ENCODE data around the gene EEPD1. TPM values are rescaled to one million over a fixed set of nuclear protein-coding genes. Genes with fewer than 3 reads are reported as not detected.

Gene EEPD1
- total and polyA plus RNA-seq, 9 donors: 5.6 to 16.6 (median 11.5) TPM

GRCh38 chr7:36186359-36187121 lies 33.5 kb downstream of the EEPD1 start:
- Histone ChIP-seq H3K9me3 (no peaks in the 10 kb centered on the region), H3K36me3 (no peaks in the 10 kb centered on the region), H3K27ac (no peak overlapping the region), H3K27me3 (no peaks in the 10 kb centered on the region), H3K4me1 (ENCODE audit: insufficient read depth) (no peaks in the 10 kb centered on the region), H3K4me3 (no peak overlapping the region)
- WGBS, 3 donors: 50 to 74% (median 64%) methylated on average over 6 of the region's 6 CpGs
- TF ChIP-seq POLR2A (IDR thresholded peaks at IDR 0.05) (no peak), CTCF (IDR thresholded peaks at IDR 0.05) (no peak), EP300 (IDR thresholded peaks at IDR 0.05) (no peak)
- DNase-seq: no peak
- intact Hi-C loops (cut with DNase I): no loop called here

DNA sequence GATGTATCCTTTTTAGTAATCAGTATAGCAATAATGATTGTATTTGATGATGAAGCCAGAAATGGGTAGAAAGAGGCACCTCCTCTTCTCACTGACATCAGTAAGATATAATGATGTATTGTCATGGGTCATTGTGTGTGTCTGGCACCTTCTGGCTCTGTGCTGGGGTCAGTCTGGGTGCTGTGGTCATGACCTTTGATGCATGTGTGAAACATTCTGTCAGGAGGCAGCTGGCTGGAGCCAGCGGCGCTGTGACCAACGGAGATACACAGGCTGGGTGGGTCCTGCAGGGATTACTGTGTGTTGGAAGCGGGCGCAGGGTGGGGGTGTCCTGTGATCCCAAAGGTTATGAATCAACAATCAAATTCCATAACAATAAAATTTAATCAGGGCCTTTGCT lies 35.2 kb downstream of the EEPD1 start:
- intact Hi-C loops (cut with DNase I): no loop called here
- H3K27ac ChIP-seq: no peak overlapping the region
- H3K9me3 ChIP-seq: no peaks in the 10 kb centered on the region
- no peak overlapping the region for H3K4me3 ChIP-seq
- no peaks in the 10 kb centered on the region for H3K36me3 ChIP-seq
- no peak for DNase-seq
- WGBS, 3 donors: 94 to 98% (median 94%) methylated on average over 5 of the region's 5 CpGs
- TF ChIP-seq EP300 (IDR thresholded peaks at IDR 0.05): no peak
- TF ChIP-seq POLR2A (IDR thresholded peaks at IDR 0.05): no peak
- TF ChIP-seq CTCF (IDR thresholded peaks at IDR 0.05): no peak
- H3K4me1 ChIP-seq (ENCODE audit: insufficient read depth): peaks cover 6% of the 10 kb centered on the region
- no peaks in the 10 kb centered on the region for H3K27me3 ChIP-seq

GRCh38 chr7:36188906-36189305 lies 35.9 kb downstream of the EEPD1 start:
- DNase-seq: no peak
- 81 to 91% (median 90%) methylated on average over 4 of the region's 4 CpGs for WGBS, 3 donors
- Histone ChIP-seq H3K27ac (no peak overlapping the region), H3K4me3 (no peak overlapping the region), H3K36me3 (no peaks in the 10 kb centered on the region), H3K27me3 (no peaks in the 10 kb centered on the region), H3K9me3 (no peaks in the 10 kb centered on the region), H3K4me1 (ENCODE audit: insufficient read depth) (peaks cover 6% of the 10 kb centered on the region)
- TF ChIP-seq EP300 (IDR thresholded peaks at IDR 0.05) (no peak), POLR2A (IDR thresholded peaks at IDR 0.05) (no peak), CTCF (IDR thresholded peaks at IDR 0.05) (no peak)
- intact Hi-C loops (cut with DNase I): no loop called here

DNA sequence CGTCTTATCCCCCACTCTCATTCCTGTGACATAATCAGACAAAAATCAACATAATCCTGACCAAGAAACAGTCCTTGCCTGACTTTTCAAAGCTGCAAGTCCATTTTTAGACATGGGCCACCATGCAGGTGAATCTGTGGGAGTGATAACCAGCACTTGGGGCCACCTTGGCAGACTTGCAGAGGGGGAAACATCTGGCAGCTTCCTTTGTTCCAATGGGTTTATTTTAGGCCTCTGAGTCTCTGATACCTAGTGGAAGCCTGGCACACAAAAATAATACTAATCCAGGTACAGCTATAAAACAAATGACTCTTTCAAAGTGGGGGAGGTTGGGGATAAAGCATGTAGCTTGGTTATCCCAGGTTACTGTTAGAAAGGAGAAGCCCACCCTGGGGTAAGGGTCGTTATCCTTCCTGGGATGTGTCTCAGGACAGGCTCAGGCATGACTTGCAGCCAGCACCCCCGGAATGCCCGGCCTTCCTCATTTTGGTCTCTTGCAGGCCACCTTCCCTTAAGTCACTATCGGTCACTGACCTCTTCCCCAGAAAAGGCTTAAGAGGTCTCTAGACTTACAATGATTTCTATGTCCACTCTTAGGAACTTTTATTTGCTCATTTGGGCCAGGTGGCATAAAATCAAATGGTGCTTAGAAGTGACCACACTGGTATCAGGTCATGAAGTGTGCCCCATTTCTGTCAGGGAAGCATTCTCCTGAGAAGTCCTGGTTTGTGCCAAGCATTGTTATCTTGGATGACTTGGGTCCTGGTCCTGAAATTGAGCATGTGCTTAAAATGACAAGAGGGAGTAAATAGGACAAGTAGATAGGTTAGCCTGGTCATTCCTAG lies 37.6 kb downstream of the EEPD1 start:
- H3K4me3 ChIP-seq: no peak overlapping the region
- TF ChIP-seq CTCF (IDR thresholded peaks at IDR 0.05) (no peak), EP300 (IDR thresholded peaks at IDR 0.05) (no peak), POLR2A (IDR thresholded peaks at IDR 0.05) (no peak)
- intact Hi-C loops (cut with DNase I): no loop called here
- H3K27ac ChIP-seq: peak overlapping the region; percentile 71 to 75
- H3K4me1 ChIP-seq (ENCODE audit: insufficient read depth): peaks cover 6% of the 10 kb centered on the region
- H3K9me3 ChIP-seq: no peaks in the 10 kb centered on the region
- no peaks in the 10 kb centered on the region for H3K27me3 ChIP-seq
- DNase-seq: no peak
- H3K36me3 ChIP-seq: no peaks in the 10 kb centered on the region
- 88 to 93% (median 89%) methylated on average over 5 of the region's 5 CpGs for WGBS, 3 donors

All from ovary (tissue), 9 donors.